ENCODE data around the gene FGFR1OP2.

GRCh38 chr12:26906024-26906423, 32.2 kb upstream of the FGFR1OP2 start:
- no peak for TF ChIP-seq CTCF (IDR thresholded peaks at IDR 0.05)
- TF ChIP-seq POLR2AphosphoS5 (IDR thresholded peaks at IDR 0.05), result no peak
- TF ChIP-seq POLR2A (IDR thresholded peaks at IDR 0.05), result no peak

Data from suprapubic skin (tissue), 4 donors.